SK-N-SH (cell line): Measurements from ENCODE around the gene CDH23. TPM values are rescaled to one million over a fixed set of nuclear protein-coding genes. Genes with fewer than 3 reads are reported as not detected.

Experiments
- CTCF ChIA-PET: fragments of 300-600, 350-600 bp; formaldehyde crosslinking; extraction: SDS; loops from one replicate; lab custom pipeline; 2021; lab: Yijun Ruan, JAX
- POLR2A ChIA-PET: fragments of 350-600 bp; sonication (Branson Sonifier 250); formaldehyde crosslinking; extraction: SDS; loops from one replicate; lab custom pipeline; 2020; ENCODE audit warnings: antibody characterized with exemption, inconsistent platforms; lab: Yijun Ruan, JAX
- DNase-seq: peaks from one replicate; pipeline ENCODE4 v3.0.0; 2012
- H2AFZ ChIP-seq: fragments of 200-600 bp; sonication (generic); 2 replicates; pipeline ENCODE4 v1.8.1; 2016; ENCODE audit warnings: antibody characterized with exemption, mild to moderate bottlenecking, low read depth
- H3F3A ChIP-seq: fragments of 200-600 bp; sonication (generic); replicated peaks from 2 replicates; pipeline ENCODE3; 2016; ENCODE audit warnings: antibody characterized with exemption, mild to moderate bottlenecking; ENCODE audit not compliant: insufficient read depth
- H3K27ac ChIP-seq, 2 experiments: fragments of 200-500 bp in 1 of 2; fragments of 200-600 bp in 1 of 2; sonication (Bioruptor generic) in 1 of 2; sonication (generic), shearing (Covaris generic) in 1 of 2; 2 replicates each; pipeline versions ENCODE4 v1.5.1 to v1.6.1; 2014 to 2016; ENCODE audit warnings: low read depth in 2 of 2, inconsistent platforms in 1 of 2, low read length in 1 of 2, mild to moderate bottlenecking in 1 of 2, mixed read lengths in 1 of 2
- H3K27me3 ChIP-seq: fragments of 200-600 bp; sonication (generic), shearing (Covaris generic); 2 replicates; pipeline ENCODE4 v1.6.1; 2016; ENCODE audit warnings: mixed run types; ENCODE audit not compliant: insufficient read depth
- H3K36me3 ChIP-seq, 2 experiments: fragments of 200-500 bp in 1 of 2; fragments of 200-600 bp in 1 of 2; sonication (Bioruptor generic) in 1 of 2; sonication (generic) in 1 of 2; replicated peaks in 1 of 2; 2 replicates each; pipeline versions ENCODE3 to v1.5.1; 2014 to 2016; ENCODE audit warnings: low read length in 1 of 2, mild to moderate bottlenecking in 1 of 2; ENCODE audit not compliant: insufficient read depth in 2 of 2, control insufficient read depth in 1 of 2
- H3K4me1 ChIP-seq, 2 experiments: fragments of 200-500 bp in 1 of 2; fragments of 200-600 bp in 1 of 2; sonication (Bioruptor generic) in 1 of 2; sonication (generic), shearing (Covaris generic) in 1 of 2; 2 replicates each; pipeline versions ENCODE4 v1.5.1 to v1.6.1; 2014 to 2016; ENCODE audit warnings: low read depth in 1 of 2, low read length in 1 of 2, mixed run types in 1 of 2; ENCODE audit not compliant: insufficient read depth in 2 of 2, control insufficient read depth in 1 of 2
- H3K4me2 ChIP-seq: fragments of 200-600 bp; sonication (generic), shearing (Covaris generic); 2 replicates; pipeline ENCODE4 v1.6.1; 2017; ENCODE audit warnings: mixed run types
- H3K4me3 ChIP-seq, 2 experiments: fragments of 200-500 bp in 1 of 2; fragments of 200-600 bp in 1 of 2; sonication (Bioruptor generic) in 1 of 2; sonication (generic), shearing (Covaris generic) in 1 of 2; 2 replicates each; pipeline versions ENCODE4 v1.5.1 to v1.8.1; 2014 to 2016; ENCODE audit warnings: low read depth in 2 of 2, inconsistent platforms in 1 of 2, low read length in 1 of 2, mild to moderate bottlenecking in 1 of 2, mixed read lengths in 1 of 2, moderate library complexity in 1 of 2
- H3K79me2 ChIP-seq: fragments of 200-600 bp; sonication (generic); 2 replicates; pipeline ENCODE4 v1.8.1; 2017; ENCODE audit warnings: mild to moderate bottlenecking; ENCODE audit not compliant: insufficient read depth
- H3K9ac ChIP-seq: fragments of 200-600 bp; sonication (generic); 2 replicates; pipeline ENCODE4 v1.6.1; 2017; ENCODE audit warnings: mixed run types
- H3K9me2 ChIP-seq: fragments of 200-600 bp; sonication (generic); 2 replicates; pipeline ENCODE4 v1.6.1; 2017; ENCODE audit warnings: mixed run types
- H3K9me3 ChIP-seq: fragments of 200-600 bp; sonication (generic); 2 replicates; pipeline ENCODE4 v1.6.1; 2017; ENCODE audit warnings: mixed run types, mild to moderate bottlenecking, moderate library complexity
- H4K20me1 ChIP-seq: fragments of 200-600 bp; sonication (generic); 2 replicates; pipeline ENCODE4 v1.6.1; 2017; ENCODE audit warnings: mild to moderate bottlenecking, mixed run types; ENCODE audit not compliant: insufficient read depth
- ELF1 ChIP-seq: IDR thresholded peaks from 2 replicates; pipeline ENCODE4 v1.4.0; 2012
- EP300 ChIP-seq, 2 experiments: IDR thresholded peaks; 2 replicates each; pipeline versions ENCODE4 v1.4.0 to v1.6.1; 2012; ENCODE audit warnings: borderline replicate concordance in 1 of 2, low read depth in 1 of 2, low read length in 1 of 2
- EZH2phosphoT487 ChIP-seq: fragments of 200-600 bp; sonication (generic); IDR thresholded peaks from 2 replicates; pipeline ENCODE4 v1.6.1; 2017; ENCODE audit warnings: low read depth, mixed run types, mild to moderate bottlenecking, antibody characterized with exemption, moderate library complexity, borderline replicate concordance
- JUND ChIP-seq: IDR thresholded peaks from 2 replicates; pipeline ENCODE4 v1.4.0; 2012
- MEF2A ChIP-seq: IDR thresholded peaks from 2 replicates; pipeline ENCODE4 v1.4.0; 2012; ENCODE audit warnings: low read depth, borderline replicate concordance
- POLR2AphosphoS5 ChIP-seq: IDR thresholded peaks from 2 replicates; pipeline ENCODE4 v1.6.1; 2012; ENCODE audit warnings: low read depth, low read length
- RAD21 ChIP-seq: IDR thresholded peaks from 2 replicates; pipeline ENCODE4 v1.6.1; 2012; ENCODE audit warnings: mild to moderate bottlenecking, low read length
- TCF12 ChIP-seq: IDR thresholded peaks from 2 replicates; pipeline ENCODE4 v1.4.0; 2012
- TEAD4 ChIP-seq: IDR thresholded peaks from 2 replicates; pipeline ENCODE4 v1.4.0; 2012; ENCODE audit warnings: mild to moderate bottlenecking, borderline replicate concordance; ENCODE audit not compliant: insufficient read depth
- WGBS: methylation state at CpG from one replicate; pipeline ENCODE4 v1.1.6; 2017; ENCODE audit warnings: low lambda C conversion rate; 5-methylcytosine and 5-hydroxymethylcytosine counted together
- polyA plus RNA-seq, 3 experiments: library from polyadenylated mRNA; depleted of rRNA; stranded (reverse); fragments of >200 nt; gene quantifications; 2 replicates each; pipeline ENCODE4 v1.2.3, GENCODE V29; 2012
- TF ChIP-seq, protein P1 (sequence below): fragments of 150-350 bp; IDR thresholded peaks from 2 replicates; pipeline ENCODE4 v1.6.1; 2017; ENCODE audit warnings: antibody characterized with exemption, low read length, low read depth, borderline replicate concordance
- TF ChIP-seq, protein P2 (sequence below): IDR thresholded peaks from 2 replicates; pipeline ENCODE4 v1.4.0; 2012; ENCODE audit warnings: low read depth, borderline replicate concordance

Gene CDH23
- polyA plus RNA-seq, 1 of the 3 experiments (the other 2 are of a cell fraction) = 0.03 TPM

DNA sequence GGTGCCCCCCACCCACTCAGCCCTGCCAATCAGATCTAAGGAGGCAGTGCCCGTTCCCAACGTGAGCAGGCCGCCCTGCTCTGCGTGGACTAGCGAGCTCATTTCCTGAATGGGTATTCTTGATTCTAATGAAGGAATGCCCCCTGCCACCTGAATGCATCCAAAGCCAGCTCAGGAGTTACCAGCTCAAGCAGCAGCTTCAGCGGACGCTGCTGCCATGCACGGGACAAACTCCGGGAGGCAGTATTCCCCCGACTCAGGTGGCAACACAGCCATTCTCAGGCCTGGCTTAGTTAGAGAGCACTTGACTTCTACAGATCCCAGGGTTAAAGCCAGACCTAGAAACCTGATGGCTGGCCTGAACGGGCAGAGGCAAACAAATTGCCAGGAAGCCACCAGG is 428.5 kb downstream of the CDH23 start:
- Histone ChIP-seq H3K9ac (no peak overlapping the region), H2AFZ (no peak overlapping the region), H3K4me1 (no peaks in the 10 kb centered on the region), H3K27ac (no peak overlapping the region), H3F3A (no peaks in the 10 kb centered on the region), H3K27me3 (no peaks in the 10 kb centered on the region), H3K4me3 (no peak overlapping the region), H3K36me3 (peaks cover 58 to 86% of the 10 kb centered on the region in 2 experiments), H4K20me1 (no peaks in the 10 kb centered on the region; the same call in 1 of the 2 replicates), H3K9me2 (no peaks in the 10 kb centered on the region), H3K9me3 (no peaks in the 10 kb centered on the region), H3K79me2 (no peaks in the 10 kb centered on the region), H3K4me2 (no peak overlapping the region)
- POLR2A ChIA-PET = no interaction called here
- no peak for DNase-seq
- CTCF ChIA-PET = interaction anchor here (0.7 to 2.9 kb wide), 5 partner anchors 12 to 216 kb away, joined by 3 to 23 read pairs (median 5); no protein-coding TSS in a partner anchor
- WGBS = 80% methylated on average over 5 of the region's 11 CpGs
- TF ChIP-seq MEF2A (no peak), JUND (no peak), RAD21 (0 out of 2 replicates have a peak, but pooled peaks have one; percentile 5)

DNA sequence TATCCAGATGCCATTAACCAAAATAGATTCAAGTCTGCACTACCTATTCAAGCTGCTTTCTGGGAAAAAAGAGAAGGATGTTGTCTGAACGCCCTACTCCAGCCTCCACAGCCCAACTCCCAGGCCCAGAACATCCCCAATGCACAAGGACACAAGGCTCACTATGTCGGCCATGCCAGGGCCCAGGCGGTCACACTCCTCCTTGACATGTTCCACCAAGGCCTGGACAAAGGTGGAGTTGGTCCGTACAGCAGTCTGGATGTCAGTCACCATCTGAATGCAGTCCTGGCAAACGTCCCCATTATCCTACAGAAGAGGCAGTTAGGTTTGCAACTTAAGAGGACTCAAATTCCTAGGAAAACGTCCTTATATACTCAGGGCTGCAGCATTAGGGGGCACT is 431.1 kb downstream of the CDH23 start:
- no peaks in the 10 kb centered on the region; a peak in 1 of 4 replicates for H3K4me1 ChIP-seq
- H3K4me2 ChIP-seq = no peak overlapping the region
- no peak overlapping the region for H3K9ac ChIP-seq
- H2AFZ ChIP-seq = no peak overlapping the region
- no peaks in the 10 kb centered on the region for H3K27me3 ChIP-seq
- ChIA-PET CTCF (interaction anchor here (1.0 to 1.9 kb wide), 2 partner anchors 15 to 119 kb away, joined by 3 to 8 read pairs; no protein-coding TSS in a partner anchor), POLR2A (no interaction called here)
- H3K9me3 ChIP-seq = no peaks in the 10 kb centered on the region
- 74% methylated on average over 6 of the region's 6 CpGs for WGBS
- no peaks in the 10 kb centered on the region for H3F3A ChIP-seq
- H3K79me2 ChIP-seq = peaks cover 16% of the 10 kb centered on the region; the same call in 1 of the 2 replicates
- H3K4me3 ChIP-seq = no peak overlapping the region
- TF ChIP-seq TCF12 (no peak), EP300 (IDR thresholded peaks at IDR 0.05; ENCODE audit: borderline replicate concordance in 1 of 2, low read depth in 1 of 2, low read length in 1 of 2) (no peak), POLR2AphosphoS5 (no peak), TEAD4 (no peak), EZH2phosphoT487 (no peak), ELF1 (no peak)
- TF ChIP-seq, protein P1, sequence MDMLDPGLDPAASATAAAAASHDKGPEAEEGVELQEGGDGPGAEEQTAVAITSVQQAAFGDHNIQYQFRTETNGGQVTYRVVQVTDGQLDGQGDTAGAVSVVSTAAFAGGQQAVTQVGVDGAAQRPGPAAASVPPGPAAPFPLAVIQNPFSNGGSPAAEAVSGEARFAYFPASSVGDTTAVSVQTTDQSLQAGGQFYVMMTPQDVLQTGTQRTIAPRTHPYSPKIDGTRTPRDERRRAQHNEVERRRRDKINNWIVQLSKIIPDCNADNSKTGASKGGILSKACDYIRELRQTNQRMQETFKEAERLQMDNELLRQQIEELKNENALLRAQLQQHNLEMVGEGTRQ = no peak
- TF ChIP-seq, protein P2, sequence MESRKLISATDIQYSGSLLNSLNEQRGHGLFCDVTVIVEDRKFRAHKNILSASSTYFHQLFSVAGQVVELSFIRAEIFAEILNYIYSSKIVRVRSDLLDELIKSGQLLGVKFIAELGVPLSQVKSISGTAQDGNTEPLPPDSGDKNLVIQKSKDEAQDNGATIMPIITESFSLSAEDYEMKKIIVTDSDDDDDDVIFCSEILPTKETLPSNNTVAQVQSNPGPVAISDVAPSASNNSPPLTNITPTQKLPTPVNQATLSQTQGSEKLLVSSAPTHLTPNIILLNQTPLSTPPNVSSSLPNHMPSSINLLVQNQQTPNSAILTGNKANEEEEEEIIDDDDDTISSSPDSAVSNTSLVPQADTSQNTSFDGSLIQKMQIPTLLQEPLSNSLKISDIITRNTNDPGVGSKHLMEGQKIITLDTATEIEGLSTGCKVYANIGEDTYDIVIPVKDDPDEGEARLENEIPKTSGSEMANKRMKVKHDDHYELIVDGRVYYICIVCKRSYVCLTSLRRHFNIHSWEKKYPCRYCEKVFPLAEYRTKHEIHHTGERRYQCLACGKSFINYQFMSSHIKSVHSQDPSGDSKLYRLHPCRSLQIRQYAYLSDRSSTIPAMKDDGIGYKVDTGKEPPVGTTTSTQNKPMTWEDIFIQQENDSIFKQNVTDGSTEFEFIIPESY = no peak
- H4K20me1 ChIP-seq = peaks cover 17% of the 10 kb centered on the region
- no peaks in the 10 kb centered on the region for H3K9me2 ChIP-seq
- peaks cover 72 to 83% of the 10 kb centered on the region in 2 experiments for H3K36me3 ChIP-seq
- no peak overlapping the region for H3K27ac ChIP-seq
- no peak for DNase-seq
